RWPE1 (cell line): ENCODE data around the gene GCK.

ENCODE experiments used
- CTCF ChIA-PET: fragments of 350-600 bp; sonication (Branson Sonifier 250); formaldehyde crosslinking; extraction: SDS; loops from one replicate; lab custom pipeline; 2021; lab: Yijun Ruan, JAX
- POLR2A ChIA-PET: fragments of 400-600 bp; formaldehyde crosslinking; extraction: SDS; loops from one replicate; lab custom pipeline; 2020; ENCODE audit warnings: antibody characterized with exemption; ENCODE audit not compliant: low non-redundant PET; lab: Yijun Ruan, JAX
- DNase-seq: peaks from one replicate; pipeline ENCODE4 v3.0.0; 2012; ENCODE audit warnings: low spot score
- H3K27ac ChIP-seq: fragments of 450-650 bp; 2 replicates; pipeline ENCODE4 v1.5.1; 2017
- TF ChIP-seq, protein P1 (sequence below): fragments of 450-650 bp; conservative IDR thresholded peaks from 2 replicates; pipeline ENCODE4 v1.5.1; 2017; ENCODE audit warnings: low read depth, mild to moderate bottlenecking

Gene GCK

DNA sequence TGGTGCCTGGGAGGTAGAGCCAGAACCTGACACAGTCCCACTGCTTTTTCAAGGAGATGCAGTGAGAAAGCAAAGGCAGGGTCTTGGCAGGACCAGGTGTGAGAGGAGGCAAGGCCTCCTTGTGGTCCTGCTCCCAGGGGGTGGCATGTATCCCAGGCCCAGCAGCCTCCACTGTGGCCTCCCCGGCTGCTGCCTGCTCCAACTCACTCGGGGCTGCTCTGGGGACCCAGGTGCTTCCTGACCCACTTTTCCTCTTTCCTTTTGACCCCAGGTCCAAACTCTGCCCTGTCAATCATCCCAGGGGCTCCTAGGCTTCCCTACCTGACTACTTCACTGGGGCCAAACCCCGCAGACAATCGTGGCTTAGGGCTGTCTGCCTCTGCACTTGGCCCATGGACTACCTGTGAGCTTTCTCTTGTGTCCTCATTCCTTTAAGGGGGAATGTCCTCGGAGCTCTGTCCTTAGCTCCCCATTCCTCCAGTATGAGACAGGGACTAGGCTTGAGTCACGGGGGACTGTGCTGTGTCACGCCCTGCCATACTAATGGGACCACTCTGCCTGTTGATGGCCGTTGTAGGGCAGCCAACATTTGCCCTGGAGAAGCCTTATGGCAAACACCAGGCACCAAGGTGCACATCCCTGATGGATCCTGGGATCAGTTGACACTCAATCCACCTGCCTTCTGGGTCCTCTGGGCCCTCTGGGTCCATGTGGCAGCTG is 86.2 kb downstream of the GCK start:
- TF ChIP-seq, protein P1, sequence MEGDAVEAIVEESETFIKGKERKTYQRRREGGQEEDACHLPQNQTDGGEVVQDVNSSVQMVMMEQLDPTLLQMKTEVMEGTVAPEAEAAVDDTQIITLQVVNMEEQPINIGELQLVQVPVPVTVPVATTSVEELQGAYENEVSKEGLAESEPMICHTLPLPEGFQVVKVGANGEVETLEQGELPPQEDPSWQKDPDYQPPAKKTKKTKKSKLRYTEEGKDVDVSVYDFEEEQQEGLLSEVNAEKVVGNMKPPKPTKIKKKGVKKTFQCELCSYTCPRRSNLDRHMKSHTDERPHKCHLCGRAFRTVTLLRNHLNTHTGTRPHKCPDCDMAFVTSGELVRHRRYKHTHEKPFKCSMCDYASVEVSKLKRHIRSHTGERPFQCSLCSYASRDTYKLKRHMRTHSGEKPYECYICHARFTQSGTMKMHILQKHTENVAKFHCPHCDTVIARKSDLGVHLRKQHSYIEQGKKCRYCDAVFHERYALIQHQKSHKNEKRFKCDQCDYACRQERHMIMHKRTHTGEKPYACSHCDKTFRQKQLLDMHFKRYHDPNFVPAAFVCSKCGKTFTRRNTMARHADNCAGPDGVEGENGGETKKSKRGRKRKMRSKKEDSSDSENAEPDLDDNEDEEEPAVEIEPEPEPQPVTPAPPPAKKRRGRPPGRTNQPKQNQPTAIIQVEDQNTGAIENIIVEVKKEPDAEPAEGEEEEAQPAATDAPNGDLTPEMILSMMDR = no peak
- ChIA-PET POLR2A (no interaction called here), CTCF (interaction anchor here (0.7 kb wide), 1 partner anchor 21 kb away, joined by 4 read pairs; no protein-coding TSS in a partner anchor)

DNA sequence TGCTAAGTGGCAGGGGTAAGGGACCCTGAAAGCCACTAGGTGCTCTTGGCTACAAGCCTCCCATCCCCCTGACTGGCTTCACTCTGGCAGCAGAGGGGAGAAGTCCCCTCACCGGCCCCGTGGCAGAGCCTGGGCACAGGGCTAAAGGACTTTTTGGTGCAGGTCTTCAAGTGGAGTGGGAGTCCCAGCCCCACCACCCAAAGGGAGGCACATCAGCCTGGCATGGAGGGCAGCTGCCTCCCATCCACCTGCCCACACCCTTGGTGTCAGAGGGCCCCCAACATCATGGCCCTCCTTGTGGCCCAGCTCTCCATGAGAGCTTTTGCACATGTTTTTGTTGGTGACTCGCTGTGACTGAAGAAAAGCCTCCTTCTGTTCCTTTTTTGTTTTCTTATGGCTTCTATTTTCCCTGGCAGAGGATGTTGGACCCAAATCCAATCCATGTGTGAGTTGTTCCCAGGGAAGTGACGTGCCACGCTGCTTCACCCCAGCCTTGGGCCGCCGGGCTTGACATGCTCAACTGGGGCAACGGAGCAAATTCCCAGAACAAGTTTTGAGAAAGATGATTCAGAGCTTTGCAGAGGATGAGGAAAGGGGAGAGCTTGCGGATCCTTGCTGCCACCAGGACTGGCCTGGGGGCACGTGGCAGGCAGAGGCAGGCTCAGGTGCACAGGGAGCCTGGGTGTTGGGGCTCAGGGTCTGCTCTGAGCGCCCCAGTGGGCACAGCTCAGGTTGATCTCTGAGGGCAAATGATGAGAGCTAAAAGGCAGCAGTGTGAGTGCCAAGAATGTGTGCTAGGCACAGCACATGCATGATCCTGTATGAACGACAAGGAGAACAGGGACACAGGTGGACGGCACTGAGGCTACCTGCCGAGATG is 87.0 kb downstream of the GCK start:
- H3K27ac ChIP-seq = peak overlapping the region; percentile 59
- peak; percentile 55 for DNase-seq
- POLR2A ChIA-PET = no interaction called here
- CTCF ChIA-PET = no interaction called here
- TF ChIP-seq, protein P1 = no peak

More for the DNA sequence above, 86.2 kb downstream of the GCK start:
- H3K27ac ChIP-seq = peak overlapping the region; percentile 59
- no peak for DNase-seq

DNA sequence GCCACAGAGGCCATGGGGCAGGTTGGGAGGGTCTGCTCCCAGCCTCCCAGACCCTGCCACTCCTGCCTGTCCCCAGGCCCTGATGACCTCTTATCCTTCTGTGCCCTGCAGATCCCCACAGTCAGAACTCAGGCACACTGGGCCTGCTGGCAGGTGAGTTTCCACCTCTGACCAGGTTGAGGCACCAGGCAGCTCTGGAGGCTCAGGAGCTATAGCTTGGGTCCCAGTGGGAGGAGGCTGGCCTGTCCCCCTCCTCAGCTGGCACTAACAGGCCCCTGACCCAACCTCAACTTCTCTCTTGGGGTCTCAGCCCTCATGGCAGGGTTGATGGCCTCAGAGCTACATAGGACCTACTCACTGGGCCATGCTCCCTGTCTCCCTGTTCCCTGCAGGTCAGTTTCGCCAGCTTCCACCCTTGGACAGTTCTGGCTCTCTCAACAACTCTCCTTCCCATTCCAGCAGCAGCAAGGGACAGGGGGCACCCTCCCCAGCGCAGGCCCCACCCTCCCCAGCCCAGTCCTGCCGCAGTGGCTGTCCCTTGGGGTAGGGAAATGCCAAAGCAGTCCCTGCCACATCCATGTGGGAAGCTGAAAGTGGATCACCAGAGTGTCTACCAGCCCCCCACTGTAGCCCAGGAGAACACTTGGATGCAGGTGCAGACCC is 87.8 kb downstream of the GCK start:
- ChIA-PET CTCF (no interaction called here), POLR2A (no interaction called here)
- peak overlapping the region; percentile 59 for H3K27ac ChIP-seq
- no peak for DNase-seq
- TF ChIP-seq, protein P1 = no peak

DNA sequence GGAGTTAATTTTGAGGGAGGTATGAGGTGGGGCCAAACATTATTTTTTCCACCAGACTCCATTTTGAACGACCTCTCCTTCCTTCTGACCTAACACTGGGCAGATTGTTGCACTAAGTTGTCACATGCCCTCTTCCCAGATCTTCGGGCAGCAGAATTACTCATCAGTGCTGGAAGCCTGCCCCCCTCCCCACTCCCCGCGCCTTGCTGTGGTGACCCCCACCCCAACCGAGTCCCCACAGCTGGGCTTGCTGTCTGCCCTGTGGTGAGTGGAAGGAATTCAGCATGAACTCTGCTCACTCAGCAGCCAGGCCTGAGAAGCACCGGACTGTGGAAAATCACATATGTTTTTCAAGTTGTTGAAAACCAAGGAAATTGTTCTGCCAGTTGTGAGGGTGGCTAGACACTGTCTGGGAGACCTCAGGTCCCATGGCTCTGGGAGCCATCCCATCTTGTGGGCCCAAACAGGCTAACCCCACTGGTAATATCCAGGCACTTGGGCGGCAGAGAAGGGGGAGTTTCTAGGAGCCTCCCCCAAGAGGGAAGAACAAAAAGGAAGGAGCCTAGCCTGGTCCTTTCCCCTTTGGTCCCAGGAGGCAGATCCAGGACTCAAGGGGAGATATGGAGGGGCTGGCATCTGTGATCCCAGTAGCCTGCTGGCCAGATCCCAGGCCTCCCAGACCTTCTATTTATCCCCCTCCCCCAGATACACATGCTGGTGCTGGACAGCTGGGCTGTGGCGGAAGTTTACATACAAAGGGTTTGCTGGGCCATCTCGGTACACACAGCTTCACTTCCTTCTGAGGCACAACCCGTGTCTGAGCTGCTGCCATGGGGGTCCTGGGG is 88.6 kb downstream of the GCK start:
- ChIA-PET CTCF (no interaction called here), POLR2A (no interaction called here)
- DNase-seq = no peak
- TF ChIP-seq, protein P1 = no peak
- H3K27ac ChIP-seq = peak overlapping the region; percentile 51

DNA sequence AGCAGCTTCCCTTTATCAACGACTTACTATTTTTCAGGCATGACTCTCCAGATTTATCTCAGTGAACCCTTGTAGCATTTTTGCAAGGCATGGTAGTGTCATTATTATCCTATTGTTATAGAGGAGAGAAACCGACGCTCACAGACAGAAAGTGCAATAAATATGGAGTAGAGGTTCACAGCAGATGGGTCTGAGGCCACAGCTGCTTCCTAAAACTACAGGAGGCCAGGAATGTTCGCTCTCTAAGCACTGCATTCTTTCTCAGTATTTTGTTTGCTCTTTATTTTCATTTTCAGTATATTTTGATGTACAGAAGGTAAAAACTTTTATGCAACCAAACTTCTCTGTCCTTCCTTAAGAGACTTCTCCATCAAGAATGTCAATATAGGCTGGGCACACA is 89.6 kb downstream of the GCK start:
- H3K27ac ChIP-seq = no peak overlapping the region
- CTCF ChIA-PET = interaction anchor here (0.6 to 0.7 kb wide), 2 partner anchors 10 to 23 kb away, joined by 3 to 4 read pairs; no protein-coding TSS in a partner anchor

More for the DNA sequence above, 89.6 kb downstream of the GCK start:
- DNase-seq = no peak
- POLR2A ChIA-PET = no interaction called here
- TF ChIP-seq, protein P1 = no peak
